ENCODE data around the gene PPTC7.

DNA sequence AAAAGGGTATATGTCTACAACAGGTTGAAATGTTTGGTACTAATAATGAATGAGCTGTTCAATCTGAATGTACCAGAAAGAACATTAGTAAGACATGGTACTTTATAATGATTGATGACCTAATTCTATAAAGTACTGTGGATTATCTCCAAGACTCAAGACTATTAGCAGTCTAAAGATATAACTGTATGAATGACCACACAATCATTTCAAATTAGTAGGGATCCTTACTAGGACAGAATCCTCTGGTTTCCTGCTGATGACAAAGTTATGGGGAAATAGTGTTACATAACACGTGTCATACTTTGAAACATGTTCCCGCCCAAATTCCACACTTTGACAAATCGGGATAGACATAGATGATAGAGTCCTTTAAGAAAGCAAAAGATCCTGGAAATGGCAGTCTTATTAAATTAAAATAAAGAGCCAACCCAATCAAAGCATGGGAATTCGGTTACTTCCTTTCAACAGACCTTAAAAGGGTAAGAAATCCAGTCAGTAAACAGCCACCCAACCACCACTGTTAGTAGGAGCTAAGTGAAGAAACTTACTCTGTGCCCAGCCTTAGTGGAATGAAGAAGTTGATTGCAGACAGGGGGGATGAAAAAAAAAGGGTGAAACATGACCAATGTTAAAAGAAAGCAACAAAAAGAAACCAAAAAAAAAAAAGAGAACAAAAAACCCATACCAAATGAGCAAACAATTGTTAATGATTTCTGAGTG is 84.0 kb downstream of the PPTC7 start:
- TF ChIP-seq POLR2A (IDR thresholded peaks at IDR 0.05; ENCODE audit: low read depth, low read length) (no peak), POLR2AphosphoS5 (IDR thresholded peaks at IDR 0.05; ENCODE audit: low read depth, low read length) (no peak), TAF1 (IDR thresholded peaks at IDR 0.05; ENCODE audit: low read depth, low read length) (no peak), PAX5 (IDR thresholded peaks at IDR 0.05; ENCODE audit: insufficient read depth, low read length, severe bottlenecking) (no peak), SPI1 (IDR thresholded peaks at IDR 0.05; ENCODE audit: low read depth, low read length) (no peak)

All from GM12891 (cell line).